OCI-LY3 (cell line): ENCODE results near the gene HCST.
"Not testable (repeated sequence)": the region's sequence is repeated elsewhere in the genome, so short reads cannot be mapped to it uniquely, and the experiment has no call there.

Source experiments
- H2AFZ ChIP-seq: fragments of 200-600, 300-600 bp; shearing (Covaris generic); 2 replicates; pipeline ENCODE4 v1.6.0; 2014; ENCODE audit warnings: antibody characterized with exemption, low read depth, low read length
- H3K27ac ChIP-seq: fragments of 200-600, 300-600 bp; sonication (generic); 2 replicates; pipeline ENCODE4 v1.5.1; 2014; ENCODE audit warnings: mild to moderate bottlenecking, low read length, moderate library complexity, mixed read lengths
- H3K27me3 ChIP-seq: fragments of 200-600, 300-600 bp; sonication (generic); 2 replicates; pipeline ENCODE4 v1.6.1; 2014; ENCODE audit warnings: low read depth, low read length, mixed read lengths
- H3K36me3 ChIP-seq: fragments of 200-600, 300-600 bp; sonication (generic); replicated peaks from 2 replicates; pipeline ENCODE3; 2014; ENCODE audit warnings: low read depth, low read length, mixed read lengths
- H3K4me1 ChIP-seq: fragments of 300-600, 200-600 bp; sonication (generic); 2 replicates; pipeline ENCODE4 v1.6.1; 2014; ENCODE audit warnings: low read length, mixed read lengths
- H3K4me2 ChIP-seq: fragments of 200-600, 300-600 bp; sonication (generic); 2 replicates; pipeline ENCODE4 v1.6.1; 2014; ENCODE audit warnings: low read length, mixed read lengths
- H3K4me3 ChIP-seq: fragments of 300-600, 200-600 bp; sonication (generic); 2 replicates; pipeline ENCODE4 v1.5.1; 2014; ENCODE audit warnings: antibody characterized with exemption, mild to moderate bottlenecking, low read length, moderate library complexity
- H3K79me2 ChIP-seq: fragments of 300-600, 200-600 bp; shearing (Covaris generic); 2 replicates; pipeline ENCODE4 v1.6.1; 2014; ENCODE audit warnings: mild to moderate bottlenecking, low read length, mixed read lengths
- H3K9ac ChIP-seq: fragments of 300-600, 200-600 bp; shearing (Covaris generic); 2 replicates; pipeline ENCODE4 v1.6.0; 2014; ENCODE audit warnings: mild to moderate bottlenecking, low read length, moderate library complexity
- H3K9me3 ChIP-seq: fragments of 200-600, 300-600 bp; shearing (Covaris generic); 2 replicates; pipeline ENCODE4 v1.6.1; 2014; ENCODE audit warnings: low read length, mixed read lengths; ENCODE audit not compliant: insufficient read depth
- H4K20me1 ChIP-seq: fragments of 200-600, 300-600 bp; sonication (generic); 2 replicates; pipeline ENCODE4 v1.6.1; 2016; ENCODE audit warnings: low read length, mixed read lengths; ENCODE audit not compliant: insufficient read depth
- CTCF ChIP-seq: fragments of 200-600, 300-600 bp; sonication (generic); IDR thresholded peaks from 2 replicates; pipeline ENCODE4 v1.5.1; 2014; ENCODE audit warnings: antibody characterized with exemption, low read length, low read depth
- EZH2phosphoT487 ChIP-seq: fragments of 200-600 bp; shearing (Covaris generic); IDR thresholded peaks from 2 replicates; pipeline ENCODE4 v1.6.1; 2018; ENCODE audit warnings: antibody characterized with exemption, mixed run types, low read depth

Gene HCST

GRCh38 chr19:35908973-35909683 is 6.8 kb downstream of the HCST start:
- TF ChIP-seq EZH2phosphoT487 (no peak), CTCF (no peak)
- no peaks in the 10 kb centered on the region for H3K9me3 ChIP-seq
- H2AFZ ChIP-seq, result peak overlapping the region; percentile 63
- H4K20me1 ChIP-seq, result no peaks in the 10 kb centered on the region
- H3K27ac ChIP-seq, result peak overlapping the region; percentile 74
- H3K27me3 ChIP-seq, result no peaks in the 10 kb centered on the region
- peak overlapping the region; percentile 64 for H3K9ac ChIP-seq
- no peaks in the 10 kb centered on the region for H3K79me2 ChIP-seq
- H3K4me1 ChIP-seq, result peaks cover 39% of the 10 kb centered on the region
- H3K36me3 ChIP-seq, result no peaks in the 10 kb centered on the region
- H3K4me2 ChIP-seq, result peak overlapping the region; percentile 85
- H3K4me3 ChIP-seq, result peak overlapping the region; percentile 66

GRCh38 chr19:35909684-35910035 is 7.3 kb downstream of the HCST start:
- H3K36me3 ChIP-seq, result no peaks in the 10 kb centered on the region
- no peaks in the 10 kb centered on the region for H3K9me3 ChIP-seq
- H3K4me2 ChIP-seq, result peak overlapping the region; percentile 85
- no peaks in the 10 kb centered on the region for H4K20me1 ChIP-seq
- H3K4me3 ChIP-seq, result peak overlapping the region; percentile 66
- peaks cover 34% of the 10 kb centered on the region for H3K4me1 ChIP-seq
- H3K27ac ChIP-seq, result peak overlapping the region; percentile 74
- H3K9ac ChIP-seq, result peak overlapping the region; percentile 64
- H3K79me2 ChIP-seq, result no peaks in the 10 kb centered on the region
- no peaks in the 10 kb centered on the region for H3K27me3 ChIP-seq
- H2AFZ ChIP-seq, result peak overlapping the region; percentile 63
- TF ChIP-seq CTCF (no peak), EZH2phosphoT487 (no peak)

- not testable (repeated sequence) for H3K4me2 ChIP-seq, H2AFZ ChIP-seq, H3K9me3 ChIP-seq, H3K27ac ChIP-seq, H3K9ac ChIP-seq, H3K4me3 ChIP-seq, H4K20me1 ChIP-seq, H3K79me2 ChIP-seq, H3K36me3 ChIP-seq, H3K27me3 ChIP-seq
- H3K4me1 ChIP-seq, result peaks cover 29% of the 10 kb centered on the region
Measured at GRCh38 chr19:35910355-35910754, 8.0 kb downstream of the HCST start.

GRCh38 chr19:35911173-35911572 is 8.8 kb downstream of the HCST start:
- TF ChIP-seq EZH2phosphoT487, result no peak
- peak; percentile 50 for TF ChIP-seq CTCF
- H3K4me1 ChIP-seq, result peaks cover 35% of the 10 kb centered on the region
- H3K9me3 ChIP-seq, result no peaks in the 10 kb centered on the region
- H3K27me3 ChIP-seq, result no peaks in the 10 kb centered on the region
- H3K79me2 ChIP-seq, result no peaks in the 10 kb centered on the region
- no peak overlapping the region for H3K4me3 ChIP-seq
- no peak overlapping the region for H3K27ac ChIP-seq
- no peak overlapping the region for H3K4me2 ChIP-seq
- H3K36me3 ChIP-seq, result no peaks in the 10 kb centered on the region
- no peaks in the 10 kb centered on the region for H4K20me1 ChIP-seq
- H3K9ac ChIP-seq, result no peak overlapping the region
- no peak overlapping the region for H2AFZ ChIP-seq
